ENCODE measurements around the gene OXNAD1. TPM values are rescaled to one million over a fixed set of nuclear protein-coding genes. Genes with fewer than 3 reads are reported as not detected.

The OXNAD1 gene
- total RNA-seq, 1 experiment from 2014 or later, result 16.3 TPM

DNA sequence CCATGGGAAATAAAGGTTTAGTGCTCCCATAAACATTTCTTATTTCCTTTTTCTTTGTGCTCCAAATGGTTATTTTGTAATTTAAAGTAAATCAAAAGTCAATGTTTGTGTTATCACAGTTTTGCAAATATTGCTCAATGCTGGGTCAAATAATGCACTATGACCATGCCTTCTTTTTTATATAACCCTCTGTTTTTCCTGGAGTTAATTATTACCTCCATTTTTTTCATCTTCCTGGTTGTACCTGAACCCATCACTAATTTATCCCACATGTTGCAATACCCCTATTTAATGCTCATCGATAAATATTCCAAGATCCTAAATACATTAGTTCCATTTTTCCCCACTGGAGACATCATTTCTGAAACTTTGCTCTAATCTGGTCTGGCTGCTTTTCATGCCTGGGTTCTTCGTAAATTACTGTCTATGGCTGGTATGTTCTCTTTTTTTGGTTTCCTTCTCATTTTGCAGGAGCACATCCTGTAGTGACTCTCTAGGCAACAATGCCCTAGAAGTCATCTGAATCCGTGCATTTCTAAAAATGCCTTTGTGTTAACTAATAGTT, 66.4 kb downstream of the OXNAD1 start:
- Mint-ChIP-seq H3K27ac (ENCODE audit: unreplicated experiment) (no peak overlapping the region), H3K4me1 (ENCODE audit: low read depth, unreplicated experiment) (no peaks in the 10 kb centered on the region), H3K9me3 (ENCODE audit: low read depth, unreplicated experiment) (peaks cover 5% of the 10 kb centered on the region), H3K4me3 (ENCODE audit: low read depth, unreplicated experiment) (no peak overlapping the region), H3K27me3 (ENCODE audit: unreplicated experiment) (no peaks in the 10 kb centered on the region), H3K36me3 (ENCODE audit: insufficient read depth, unreplicated experiment) (peaks cover 5% of the 10 kb centered on the region)
- intact Hi-C loops (cut with micrococcal nuclease; ENCODE audit: unreplicated experiment), result no loop called here
- no peak for TF ChIP-seq CTCF (IDR thresholded peaks at IDR 0.05; ENCODE audit: unreplicated experiment)
- DNase-seq, result no peak
- BruUV-seq (replicated peaks), result no TSS peak
- CTCF ChIA-PET, result no interaction called here

DNA sequence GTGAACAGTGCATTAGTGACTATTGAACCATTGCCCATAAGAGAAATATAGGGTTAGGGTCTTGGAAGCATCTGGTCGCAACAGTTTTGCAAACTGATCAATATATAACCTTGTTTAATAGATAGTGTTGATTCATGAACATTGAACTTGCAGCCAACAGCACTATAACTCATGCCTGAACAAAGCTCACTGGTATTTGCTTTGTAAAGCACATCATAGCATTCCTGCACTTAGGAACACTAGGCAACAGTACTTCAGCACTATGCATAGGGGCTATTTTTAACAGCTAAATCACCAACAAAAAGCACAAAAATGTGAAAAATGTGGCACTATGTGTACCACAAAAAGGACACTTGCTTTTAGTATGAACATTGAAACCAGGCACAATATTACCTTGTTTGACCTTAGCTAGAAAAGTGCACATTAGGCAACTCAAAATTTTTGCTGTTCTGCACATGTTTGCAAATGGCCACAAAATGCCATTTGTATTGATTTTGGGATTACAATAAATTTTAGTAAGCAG, 68.0 kb downstream of the OXNAD1 start:
- Mint-ChIP-seq H3K27ac (ENCODE audit: unreplicated experiment) (no peak overlapping the region), H3K4me1 (ENCODE audit: low read depth, unreplicated experiment) (no peaks in the 10 kb centered on the region), H3K27me3 (ENCODE audit: unreplicated experiment) (no peaks in the 10 kb centered on the region), H3K9me3 (ENCODE audit: low read depth, unreplicated experiment) (peaks cover 5% of the 10 kb centered on the region), H3K36me3 (ENCODE audit: insufficient read depth, unreplicated experiment) (peaks cover 5% of the 10 kb centered on the region), H3K4me3 (ENCODE audit: low read depth, unreplicated experiment) (no peak overlapping the region)
- CTCF ChIA-PET, result no interaction called here
- BruUV-seq (replicated peaks), result no TSS peak
- DNase-seq, result no peak
- no peak for TF ChIP-seq CTCF (IDR thresholded peaks at IDR 0.05; ENCODE audit: unreplicated experiment)
- intact Hi-C loops (cut with micrococcal nuclease; ENCODE audit: unreplicated experiment), result no loop called here

- CTCF ChIA-PET, result interaction anchor here (0.7 kb wide), 1 partner anchor 222 kb away, joined by 4 read pairs; no protein-coding TSS in a partner anchor
- no peak overlapping the region for H3K4me3 Mint-ChIP-seq (ENCODE audit: low read depth, unreplicated experiment)
- peaks cover 5% of the 10 kb centered on the region for H3K9me3 Mint-ChIP-seq (ENCODE audit: low read depth, unreplicated experiment)
- intact Hi-C loops (cut with micrococcal nuclease; ENCODE audit: unreplicated experiment), result no loop called here
- DNase-seq, result no peak
- TF ChIP-seq CTCF (IDR thresholded peaks at IDR 0.05; ENCODE audit: unreplicated experiment), result no peak
- no peak overlapping the region for H3K27ac Mint-ChIP-seq (ENCODE audit: unreplicated experiment)
- BruUV-seq (replicated peaks), result no TSS peak
- H3K36me3 Mint-ChIP-seq (ENCODE audit: insufficient read depth, unreplicated experiment), result no peaks in the 10 kb centered on the region
- H3K4me1 Mint-ChIP-seq (ENCODE audit: low read depth, unreplicated experiment), result no peaks in the 10 kb centered on the region
- no peaks in the 10 kb centered on the region for H3K27me3 Mint-ChIP-seq (ENCODE audit: unreplicated experiment)
These were observed 69.9 kb downstream of the OXNAD1 start for GRCh38 chr3:16334909-16335308.

- H3K4me1 Mint-ChIP-seq (ENCODE audit: low read depth, unreplicated experiment), result no peaks in the 10 kb centered on the region
- intact Hi-C loops (cut with micrococcal nuclease; ENCODE audit: unreplicated experiment), result no loop called here
- no peak for TF ChIP-seq CTCF (IDR thresholded peaks at IDR 0.05; ENCODE audit: unreplicated experiment)
- no peaks in the 10 kb centered on the region for H3K27me3 Mint-ChIP-seq (ENCODE audit: unreplicated experiment)
- no peaks in the 10 kb centered on the region for H3K36me3 Mint-ChIP-seq (ENCODE audit: insufficient read depth, unreplicated experiment)
- no TSS peak for BruUV-seq (replicated peaks)
- H3K27ac Mint-ChIP-seq (ENCODE audit: unreplicated experiment), result no peak overlapping the region
- no peak for DNase-seq
- peaks cover 5% of the 10 kb centered on the region for H3K9me3 Mint-ChIP-seq (ENCODE audit: low read depth, unreplicated experiment)
- H3K4me3 Mint-ChIP-seq (ENCODE audit: low read depth, unreplicated experiment), result no peak overlapping the region
- CTCF ChIA-PET, result interaction anchor here (0.7 kb wide), 1 partner anchor 223 kb away, joined by 4 read pairs; no protein-coding TSS in a partner anchor
These were observed 70.3 kb downstream of the OXNAD1 start for GRCh38 chr3:16335333-16335732.

Data from Calu3 (cell line).